Tibial artery (tissue), 4 donors: ENCODE results near the gene PPP1R3G.

Experiments
- DNase-seq, 2 donors: peaks; one replicate each; pipeline ENCODE4 v3.0.0-alpha.2; 2019
- H3K27ac ChIP-seq, 2 donors: fragments of 200-600 bp; sonication (generic) in 1 of 2; 1 replicate in 1 of 2; 2 replicates in 1 of 2; pipeline ENCODE4 v1.5.1; 2018 to 2019; ENCODE audit warnings: mild to moderate bottlenecking in 1 of 2
- H3K27me3 ChIP-seq, 2 donors: fragments of 200-600 bp; sonication (generic) in 1 of 2; one replicate each; pipeline versions ENCODE4 v1.5.1 to v1.6.0; 2016 to 2019
- H3K36me3 ChIP-seq, 3 donors: fragments of 200-600 bp; sonication (generic) in 2 of 3; one replicate each; pipeline ENCODE4 v1.5.1; 2016 to 2019; ENCODE audit warnings: mild to moderate bottlenecking in 2 of 3
- H3K4me1 ChIP-seq, 4 donors: fragments of 200-600 bp; sonication (generic) in 2 of 4; 1 replicate in 3 of 4; 2 replicates in 1 of 4; pipeline ENCODE4 v1.5.1; 2016 to 2019
- H3K4me3 ChIP-seq, 2 donors: fragments of 200-600 bp; sonication (generic) in 1 of 2; 1 replicate in 1 of 2; 2 replicates in 1 of 2; pipeline ENCODE4 v1.5.1; 2018 to 2019; ENCODE audit warnings: mild to moderate bottlenecking in 2 of 2
- H3K9me3 ChIP-seq, 3 donors: fragments of 200-600 bp; sonication (generic) in 1 of 3; one replicate each; pipeline ENCODE4 v1.5.1; 2016 to 2019
- intact Hi-C: fragments of 100-400 bp; cut with DNase I; formaldehyde crosslinking; loops from one replicate; pipeline ENCODE4 v1.15.0; 2023; ENCODE audit warnings: low total_unique reads
- TF ChIP-seq, protein P1 (sequence below), 2 experiments: fragments of 200-600 bp in 1 of 2; fragments of 450-650 bp in 1 of 2; IDR thresholded peaks; one replicate each; pipeline ENCODE4 v1.5.1; 2017 to 2019; ENCODE audit warnings: antibody characterized with exemption in 2 of 2, mild to moderate bottlenecking in 1 of 2, moderate library complexity in 1 of 2

Gene PPP1R3G

DNA sequence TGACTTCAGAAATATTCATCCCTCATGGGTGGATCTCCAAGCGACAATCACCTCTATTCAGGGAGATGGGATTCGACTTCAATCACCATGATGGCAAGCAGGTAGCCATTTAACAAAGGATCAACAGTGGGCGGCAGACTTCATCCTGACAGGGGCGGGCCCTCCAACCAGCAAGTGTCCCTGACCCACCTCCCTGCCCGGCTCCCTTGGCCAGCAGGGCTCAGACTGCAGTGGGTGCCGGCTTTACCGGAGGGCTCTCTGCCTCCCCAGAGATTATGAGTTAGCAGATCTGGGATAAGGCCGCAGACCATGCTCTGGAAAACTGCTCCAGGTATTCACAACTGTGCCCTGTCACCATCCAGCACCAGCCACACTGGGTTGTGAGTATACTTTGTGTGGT lies 39.4 kb downstream of the PPP1R3G start:
- H3K27ac ChIP-seq: no peak overlapping the region
- peaks cover 0 to 4% (median 2%) of the 10 kb centered on the region in 4 donors for H3K4me1 ChIP-seq
- no peaks in the 10 kb centered on the region for H3K27me3 ChIP-seq
- no peak overlapping the region for H3K4me3 ChIP-seq
- H3K36me3 ChIP-seq: no peaks in the 10 kb centered on the region
- TF ChIP-seq, protein P1, sequence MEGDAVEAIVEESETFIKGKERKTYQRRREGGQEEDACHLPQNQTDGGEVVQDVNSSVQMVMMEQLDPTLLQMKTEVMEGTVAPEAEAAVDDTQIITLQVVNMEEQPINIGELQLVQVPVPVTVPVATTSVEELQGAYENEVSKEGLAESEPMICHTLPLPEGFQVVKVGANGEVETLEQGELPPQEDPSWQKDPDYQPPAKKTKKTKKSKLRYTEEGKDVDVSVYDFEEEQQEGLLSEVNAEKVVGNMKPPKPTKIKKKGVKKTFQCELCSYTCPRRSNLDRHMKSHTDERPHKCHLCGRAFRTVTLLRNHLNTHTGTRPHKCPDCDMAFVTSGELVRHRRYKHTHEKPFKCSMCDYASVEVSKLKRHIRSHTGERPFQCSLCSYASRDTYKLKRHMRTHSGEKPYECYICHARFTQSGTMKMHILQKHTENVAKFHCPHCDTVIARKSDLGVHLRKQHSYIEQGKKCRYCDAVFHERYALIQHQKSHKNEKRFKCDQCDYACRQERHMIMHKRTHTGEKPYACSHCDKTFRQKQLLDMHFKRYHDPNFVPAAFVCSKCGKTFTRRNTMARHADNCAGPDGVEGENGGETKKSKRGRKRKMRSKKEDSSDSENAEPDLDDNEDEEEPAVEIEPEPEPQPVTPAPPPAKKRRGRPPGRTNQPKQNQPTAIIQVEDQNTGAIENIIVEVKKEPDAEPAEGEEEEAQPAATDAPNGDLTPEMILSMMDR (IDR thresholded peaks at IDR 0.05): no peak
- no peaks in the 10 kb centered on the region for H3K9me3 ChIP-seq
- intact Hi-C loops: no loop called here
- DNase-seq: no peak

DNA sequence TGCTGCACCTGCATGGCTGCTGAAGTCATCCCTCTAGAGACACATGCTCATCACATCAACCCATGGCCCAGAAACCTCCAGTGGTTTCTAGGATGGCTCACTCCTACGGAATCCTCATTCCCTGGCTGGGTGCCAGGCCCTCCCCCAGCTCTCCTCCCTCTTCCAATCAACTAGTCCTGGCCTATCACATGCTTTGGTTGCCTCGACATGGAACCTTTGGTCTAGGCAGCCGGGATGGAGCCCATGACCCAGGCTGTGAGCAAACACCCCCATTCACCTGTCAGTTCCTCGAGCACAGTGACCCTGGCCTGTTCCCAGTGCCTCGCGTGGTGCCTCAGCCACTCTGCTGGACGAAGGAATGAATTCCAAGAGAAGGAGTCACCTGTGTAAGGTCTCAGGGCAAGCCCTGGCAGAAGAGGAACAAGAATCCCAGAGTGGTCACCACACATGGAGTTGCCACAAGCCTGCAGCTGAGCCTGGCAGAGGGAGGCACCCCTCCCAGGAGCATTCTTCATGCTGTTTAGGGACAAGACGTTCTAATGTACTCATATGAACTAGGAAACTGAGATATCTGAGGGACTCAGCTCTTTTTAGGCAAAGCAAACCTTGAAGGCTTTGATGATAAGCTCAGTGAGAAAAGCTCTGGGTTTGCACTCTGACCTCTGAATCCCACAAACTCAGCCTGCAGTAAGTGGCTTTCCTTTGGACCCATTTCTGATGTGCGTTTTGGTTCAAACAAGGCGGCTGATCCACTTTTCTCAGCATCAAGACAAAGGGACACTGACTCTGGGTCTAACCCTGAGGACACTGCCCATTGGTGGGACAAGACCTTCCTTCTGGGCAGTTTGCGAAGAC lies 40.2 kb downstream of the PPP1R3G start:
- no peak overlapping the region for H3K27ac ChIP-seq
- no peak overlapping the region for H3K4me3 ChIP-seq
- TF ChIP-seq, protein P1 (IDR thresholded peaks at IDR 0.05): no peak
- H3K4me1 ChIP-seq: peaks cover 0 to 4% (median 2%) of the 10 kb centered on the region in 4 donors
- H3K9me3 ChIP-seq: no peaks in the 10 kb centered on the region
- DNase-seq: no peak
- intact Hi-C loops: no loop called here
- H3K36me3 ChIP-seq: no peaks in the 10 kb centered on the region
- no peaks in the 10 kb centered on the region for H3K27me3 ChIP-seq

DNA sequence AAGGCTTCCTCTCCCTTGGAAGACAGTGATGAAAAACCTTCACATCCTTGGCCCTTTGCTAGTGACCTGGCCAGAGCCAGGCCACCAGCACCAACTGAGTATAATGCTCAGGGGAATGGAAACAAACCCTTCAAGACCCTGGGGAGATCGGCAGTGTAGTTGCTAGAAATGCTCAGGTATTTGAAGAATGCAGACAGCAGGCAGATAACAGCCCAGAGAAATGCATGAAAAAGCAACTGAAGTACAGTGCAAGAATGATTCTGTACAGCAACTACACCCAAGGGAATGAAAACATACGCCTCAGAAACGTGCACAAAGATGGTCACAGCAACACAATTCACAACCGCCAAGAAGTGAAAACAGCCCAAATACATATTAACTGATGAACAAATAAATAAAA lies 41.1 kb downstream of the PPP1R3G start:
- Histone ChIP-seq H3K27me3 (no peaks in the 10 kb centered on the region), H3K4me1 (peaks cover 0 to 4% (median 2%) of the 10 kb centered on the region in 4 donors), H3K4me3 (no peak overlapping the region), H3K36me3 (no peaks in the 10 kb centered on the region), H3K9me3 (no peaks in the 10 kb centered on the region), H3K27ac (no peak overlapping the region)
- no peak for DNase-seq
- TF ChIP-seq, protein P1 (IDR thresholded peaks at IDR 0.05): no peak
- intact Hi-C loops: no loop called here

DNA sequence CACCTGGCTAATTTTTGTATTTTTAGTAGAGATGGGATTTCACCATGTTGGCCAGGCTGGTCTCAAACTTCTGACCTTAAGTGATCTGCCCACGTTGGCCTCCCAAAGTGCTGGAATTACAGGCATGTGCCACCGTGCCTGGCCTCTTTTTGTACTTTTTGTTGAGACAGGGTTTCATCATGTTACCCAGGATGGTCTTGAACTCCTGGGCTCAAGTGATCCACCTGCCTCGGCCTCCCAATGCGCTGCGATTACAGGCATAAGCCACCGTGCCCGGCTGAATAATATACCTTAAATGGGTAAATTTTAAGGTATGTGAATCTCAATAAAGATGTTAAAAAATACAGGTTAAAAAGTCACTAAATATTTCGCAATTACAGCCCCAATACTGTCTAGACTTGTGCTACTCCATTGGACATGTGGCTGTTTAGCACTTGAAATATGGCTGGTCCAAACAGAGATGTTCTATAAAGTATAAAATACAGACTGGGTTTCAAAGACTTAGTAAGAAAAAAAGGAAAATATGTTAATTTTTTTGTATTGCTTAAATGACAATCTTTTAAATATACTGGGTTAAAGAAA lies 42.1 kb downstream of the PPP1R3G start:
- Histone ChIP-seq H3K27me3 (no peaks in the 10 kb centered on the region), H3K36me3 (no peaks in the 10 kb centered on the region), H3K4me1 (peaks cover 0 to 4% (median 2%) of the 10 kb centered on the region in 4 donors), H3K4me3 (no peak overlapping the region), H3K27ac (no peak overlapping the region), H3K9me3 (no peaks in the 10 kb centered on the region)
- TF ChIP-seq, protein P1 (IDR thresholded peaks at IDR 0.05): no peak
- intact Hi-C loops: no loop called here
- DNase-seq: no peak

DNA sequence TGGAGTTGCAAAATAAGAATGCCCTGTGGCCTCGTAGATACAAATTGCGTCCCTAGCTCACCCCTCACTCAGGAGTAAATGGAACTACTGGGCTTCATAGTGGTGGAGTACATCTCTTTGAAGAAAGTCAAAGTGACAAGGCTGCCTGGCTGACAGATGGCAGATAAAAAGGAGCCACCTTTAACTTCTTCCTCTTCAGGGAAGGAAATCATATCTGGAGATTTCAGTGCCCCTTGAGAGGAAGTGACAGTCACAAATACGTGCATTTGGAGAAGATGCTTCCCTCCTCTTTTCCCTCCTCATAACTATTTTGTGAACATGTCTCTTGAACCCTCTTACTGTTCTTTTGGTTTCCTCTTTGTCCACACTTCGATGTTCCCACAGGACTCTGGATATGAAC lies 43.2 kb downstream of the PPP1R3G start:
- no peak overlapping the region for H3K4me3 ChIP-seq
- H3K27me3 ChIP-seq: no peaks in the 10 kb centered on the region
- no peak overlapping the region for H3K27ac ChIP-seq
- no peaks in the 10 kb centered on the region for H3K36me3 ChIP-seq
- TF ChIP-seq, protein P1 (IDR thresholded peaks at IDR 0.05): no peak
- intact Hi-C loops: no loop called here
- peaks cover 0 to 12% (median 2%) of the 10 kb centered on the region in 4 donors for H3K4me1 ChIP-seq
- no peak for DNase-seq
- H3K9me3 ChIP-seq: no peaks in the 10 kb centered on the region
